Hematopoietic multipotent progenitor cell treated with erythropoietin and hydrocortisone succinate and interleukin-3 and kit ligand, for 8 days (in vitro differentiated cells): Measurements from ENCODE around the gene PHACTR4.
"Not testable (repeated sequence)": the region's sequence is repeated elsewhere in the genome, so short reads cannot be mapped to it uniquely, and the experiment has no call there.

ENCODE experiments used
- DNase-seq: peaks from one replicate; pipeline ENCODE4 v3.0.0-alpha.2; 2015

The PHACTR4 gene

GRCh38 chr1:28535180-28535579 is 165.6 kb downstream of the PHACTR4 start:
- DNase-seq, result no peak

DNA sequence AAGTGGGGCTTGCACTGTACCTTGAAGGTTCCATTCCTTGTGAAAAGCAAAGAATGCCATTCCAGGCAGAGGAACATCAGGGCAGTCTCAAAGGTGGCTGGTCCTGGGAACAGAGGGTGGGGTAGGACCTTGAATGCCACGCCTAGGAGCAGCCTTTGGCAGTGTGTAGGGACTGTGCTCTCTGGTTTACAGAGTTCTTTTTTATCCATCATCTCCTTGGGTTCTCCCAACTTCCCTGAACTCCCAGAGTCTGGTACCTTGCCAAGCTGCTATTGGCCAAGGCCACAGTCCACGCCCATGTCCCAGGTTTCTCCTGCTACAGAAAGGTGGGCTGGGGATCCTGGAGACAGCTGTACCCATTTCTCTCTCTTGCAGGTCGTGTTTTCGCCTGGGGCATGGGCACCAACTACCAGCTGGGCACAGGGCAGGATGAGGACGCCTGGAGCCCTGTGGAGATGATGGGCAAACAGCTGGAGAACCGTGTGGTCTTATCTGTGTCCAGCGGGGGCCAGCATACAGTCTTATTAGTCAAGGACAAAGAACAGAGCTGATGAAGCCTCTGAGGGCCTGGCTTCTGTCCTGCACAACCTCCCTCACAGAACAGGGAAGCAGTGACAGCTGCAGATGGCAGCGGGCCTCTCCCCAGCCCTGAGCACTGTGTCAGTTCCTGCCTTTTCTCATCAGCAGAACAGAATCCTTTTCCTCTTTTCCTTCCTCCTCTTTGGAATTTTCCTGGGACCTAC is 168.1 kb downstream of the PHACTR4 start:
- no peak for DNase-seq

GRCh38 chr1:28538286-28538685 is 168.7 kb downstream of the PHACTR4 start:
- no peak for DNase-seq

GRCh38 chr1:28540651-28541050 is 171.1 kb downstream of the PHACTR4 start:
- DNase-seq, result no peak

- not testable (repeated sequence) for DNase-seq
Observed at GRCh38 chr1:28541414-28542015, 172.0 kb downstream of the PHACTR4 start.

DNA sequence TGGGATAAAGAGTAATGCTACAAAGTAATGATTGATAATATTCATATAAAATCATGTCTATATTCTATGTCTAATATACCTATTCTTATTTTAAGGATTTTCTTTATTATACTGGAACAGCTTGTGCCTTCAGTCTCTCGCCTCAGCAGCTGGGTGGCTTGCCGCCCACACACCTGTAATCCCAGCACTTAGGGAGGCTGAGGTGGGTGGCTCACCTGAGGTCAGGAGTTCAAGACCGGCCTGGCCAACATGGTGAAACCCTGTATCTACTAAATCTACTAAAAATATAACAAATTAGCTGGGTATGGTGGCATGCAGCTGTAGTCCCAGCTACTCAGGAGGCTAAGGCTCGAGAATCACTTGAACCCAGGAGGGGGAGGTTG is 175.7 kb downstream of the PHACTR4 start:
- DNase-seq, result no peak

DNA sequence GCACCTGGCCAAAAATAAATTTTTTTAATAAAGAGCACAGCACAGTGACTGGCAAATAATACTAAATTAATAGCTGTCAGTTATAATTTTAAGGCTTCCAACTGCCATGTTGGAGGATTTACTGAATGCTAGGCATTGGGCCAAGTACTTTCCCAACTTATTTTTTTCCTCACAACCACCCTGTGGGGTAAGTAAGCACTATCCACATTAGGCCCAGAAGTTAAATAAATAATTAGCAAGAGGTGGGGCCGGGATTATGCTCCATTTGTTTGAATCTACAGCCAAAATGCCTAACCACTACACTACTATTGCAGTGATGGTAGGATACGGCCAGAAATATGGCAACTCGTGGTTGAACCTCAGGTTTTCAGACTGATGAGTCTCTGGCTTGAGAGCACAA is 178.8 kb downstream of the PHACTR4 start:
- DNase-seq, result no peak
